HG02884 (cell line): ENCODE data around the gene RILP.

Experiments used
- ATAC-seq: cut with Tn5 transposase; IDR thresholded peaks from one replicate; pipeline ENCODE4 v1.9.1; 2021; ENCODE audit warnings: mild to moderate bottlenecking, moderate library complexity; ENCODE audit not compliant: unreplicated experiment

RILP gene

DNA sequence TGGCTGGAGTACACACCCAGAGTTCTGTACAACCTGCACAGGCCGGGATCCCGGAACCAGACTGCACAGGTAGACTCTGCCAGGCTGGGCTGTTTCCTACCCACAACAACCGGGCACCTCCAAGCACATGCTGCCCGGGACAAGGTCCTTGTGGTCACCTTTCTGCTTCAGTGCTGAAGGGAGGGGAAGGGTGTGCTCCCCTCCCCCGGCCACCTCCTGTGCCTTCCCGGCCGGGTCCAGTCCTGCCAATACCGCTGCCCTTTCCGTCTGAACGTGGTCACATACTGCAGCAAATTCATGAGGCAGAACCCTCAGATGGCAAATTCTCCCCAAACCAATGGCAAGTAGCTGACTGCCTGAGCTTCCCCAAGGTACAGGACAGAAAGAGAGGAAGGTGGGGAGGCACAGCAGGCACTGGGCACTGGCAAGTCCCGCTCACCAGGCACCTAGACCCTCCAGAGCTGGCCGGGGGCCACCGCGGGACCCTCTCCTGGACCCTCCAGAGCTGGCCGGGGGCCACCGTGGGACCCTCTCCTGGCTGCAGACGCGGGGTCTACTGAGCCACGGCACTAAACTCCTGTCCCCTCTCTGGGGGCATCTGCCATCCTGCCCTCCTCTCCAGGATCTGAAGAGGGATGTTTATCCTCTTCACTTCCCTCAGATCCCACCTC, 43.9 kb downstream of the RILP start:
- no peak for ATAC-seq

DNA sequence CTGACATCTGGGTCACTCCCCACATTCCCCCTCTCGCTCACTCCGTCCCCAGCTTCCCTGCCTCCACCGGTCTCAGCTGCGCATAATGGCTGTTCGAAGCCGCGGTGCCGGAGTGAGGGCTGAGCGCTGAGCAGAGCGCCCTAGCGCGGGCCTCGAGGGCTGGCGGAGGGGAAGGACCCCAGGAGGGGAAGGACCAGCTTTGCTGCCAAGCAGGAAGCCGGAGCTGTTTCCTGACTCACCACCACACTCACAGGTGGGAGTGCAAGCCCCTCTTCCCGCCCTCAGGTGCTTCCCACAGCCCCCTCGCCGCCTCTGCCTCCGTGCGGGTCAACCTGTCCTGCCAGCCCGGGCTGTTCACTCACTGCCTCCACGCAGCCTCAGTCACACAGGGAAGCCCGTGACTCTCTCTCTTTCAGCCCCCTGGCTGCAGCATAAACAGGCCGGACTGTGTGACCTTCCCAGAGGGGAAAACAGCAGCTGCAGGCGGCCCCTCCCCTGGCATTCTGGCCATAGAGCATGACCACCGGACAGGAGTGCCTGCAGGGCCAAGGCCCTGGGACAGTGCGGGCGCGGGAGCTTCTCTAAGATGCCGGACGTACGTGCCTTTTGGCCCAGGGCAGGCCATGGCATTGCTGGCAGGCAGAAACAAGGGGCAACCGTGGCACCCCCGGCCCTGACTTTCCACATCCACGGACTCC, 44.7 kb downstream of the RILP start:
- ATAC-seq = no peak

DNA sequence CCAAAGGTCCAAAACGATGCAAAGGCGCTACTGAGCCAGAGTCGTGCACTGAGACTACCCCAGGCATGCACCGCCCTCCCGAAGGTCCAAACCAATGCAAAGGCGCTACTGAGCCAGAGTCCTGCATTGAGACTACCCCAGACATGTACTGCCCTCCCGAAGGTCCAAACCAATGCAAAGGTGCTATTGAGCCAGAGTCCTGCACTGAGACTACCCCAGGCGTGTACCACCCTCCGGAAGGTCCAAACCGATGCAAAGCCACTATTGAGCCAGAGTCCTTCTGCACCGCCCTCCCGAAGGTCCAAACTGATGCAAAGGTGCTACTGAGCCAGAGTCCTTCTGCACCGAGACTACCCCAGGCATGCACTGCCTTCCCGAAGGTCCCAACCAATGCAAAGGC, 48.1 kb downstream of the RILP start:
- no peak for ATAC-seq

DNA sequence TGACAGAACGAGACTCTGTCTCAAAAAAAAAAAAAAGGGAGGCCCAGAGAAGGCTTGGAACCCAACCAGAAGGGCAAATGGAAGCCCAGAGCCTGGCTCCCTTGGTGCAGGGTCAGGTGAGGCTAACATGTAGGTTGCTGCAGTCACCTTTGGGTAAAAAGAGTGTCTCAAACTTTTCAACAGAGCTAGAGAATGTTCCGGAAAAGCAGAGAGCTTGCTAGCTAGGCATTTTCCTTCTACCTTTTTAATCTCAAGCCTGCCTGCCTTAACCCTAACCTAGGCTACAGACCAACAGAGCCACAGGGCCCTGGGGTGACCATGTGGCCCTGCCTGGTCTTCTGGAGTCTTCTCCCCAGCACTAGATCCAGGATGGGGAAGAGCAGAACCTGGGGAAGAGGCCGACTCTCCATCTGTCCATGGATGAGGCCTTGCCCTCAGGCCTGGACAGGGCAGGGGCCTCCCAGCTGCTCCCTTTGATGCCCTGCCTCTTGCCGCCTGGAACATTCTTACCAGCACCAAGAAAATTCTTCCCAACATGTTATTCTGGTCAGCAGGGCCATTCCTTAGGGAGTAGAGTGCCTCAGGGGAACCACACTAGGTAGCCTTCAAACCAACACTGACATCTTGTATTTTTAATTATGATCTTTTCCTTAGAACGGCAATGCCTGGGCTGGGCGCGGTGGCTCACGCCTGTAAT, 51.1 kb downstream of the RILP start:
- no peak for ATAC-seq

DNA sequence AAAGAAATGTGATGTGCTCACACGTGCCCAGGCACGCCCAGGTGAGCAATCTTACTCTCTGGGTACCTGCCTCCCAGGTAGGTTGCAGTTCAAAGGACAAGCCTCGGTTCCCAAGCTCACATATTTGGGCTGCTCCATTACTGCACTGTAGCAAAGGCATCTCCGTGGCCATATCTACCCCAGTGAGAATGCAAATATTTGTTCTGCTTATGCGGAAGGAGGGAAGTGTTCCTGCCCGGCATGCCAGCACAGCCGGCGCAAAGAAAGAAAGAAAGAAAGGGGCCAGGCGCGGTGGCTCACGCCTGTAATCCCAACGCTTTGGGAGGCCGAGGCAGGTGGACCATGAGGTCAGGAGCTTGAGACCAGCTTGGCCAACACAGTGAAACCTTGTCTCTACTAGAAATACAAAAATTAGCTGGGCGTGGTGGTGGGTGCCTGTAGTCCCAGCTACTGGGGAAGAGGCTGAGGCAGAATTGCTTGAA, 51.8 kb downstream of the RILP start:
- no peak for ATAC-seq
